Urinary bladder (tissue), 4 donors: ENCODE results near the gene AP1S2. TPM values are rescaled to one million over a fixed set of nuclear protein-coding genes. Genes with fewer than 3 reads are reported as not detected.

Source experiments
- DNase-seq: peaks from one replicate; pipeline ENCODE4 v3.0.0-alpha.2; 2015; ENCODE audit errors: extremely low spot score
- H3K27ac ChIP-seq: one replicate; pipeline ENCODE4 v1.5.1; 2013; ENCODE audit warnings: low read depth, mild to moderate bottlenecking, moderate library complexity
- H3K36me3 ChIP-seq: one replicate; pipeline ENCODE4 v1.6.1; 2013; ENCODE audit warnings: mild to moderate bottlenecking, moderate library complexity; ENCODE audit not compliant: insufficient read depth
- H3K4me1 ChIP-seq: one replicate; pipeline ENCODE4 v1.6.1; 2013; ENCODE audit warnings: mild to moderate bottlenecking, moderate library complexity; ENCODE audit not compliant: insufficient read depth
- H3K4me3 ChIP-seq: one replicate; pipeline ENCODE4 v1.5.1; 2013; ENCODE audit warnings: low read depth, low read length
- WGBS: extraction: QIAGEN DNeasy Blood & Tissue Kit; methylation state at CpG from one replicate; pipeline ENCODE4 v1.1.7; 2013; 5-methylcytosine and 5-hydroxymethylcytosine counted together
- polyA plus RNA-seq: library from polyadenylated mRNA; stranded (reverse); fragments of 200-250 nt; gene quantifications from one replicate; pipeline ENCODE4 v1.2.3, GENCODE V29; 2013
- total RNA-seq: library from RNA; depleted of rRNA; stranded (reverse); fragments of >200 nt; gene quantifications from one replicate; pipeline ENCODE4 v1.2.3, GENCODE V29; 2014
- donor health status: healthy with polysubstance abuse.
- donor health status: healthy.

The AP1S2 gene
- total and polyA plus RNA-seq, 2 donors, result 24.1 to 76.8 TPM

DNA sequence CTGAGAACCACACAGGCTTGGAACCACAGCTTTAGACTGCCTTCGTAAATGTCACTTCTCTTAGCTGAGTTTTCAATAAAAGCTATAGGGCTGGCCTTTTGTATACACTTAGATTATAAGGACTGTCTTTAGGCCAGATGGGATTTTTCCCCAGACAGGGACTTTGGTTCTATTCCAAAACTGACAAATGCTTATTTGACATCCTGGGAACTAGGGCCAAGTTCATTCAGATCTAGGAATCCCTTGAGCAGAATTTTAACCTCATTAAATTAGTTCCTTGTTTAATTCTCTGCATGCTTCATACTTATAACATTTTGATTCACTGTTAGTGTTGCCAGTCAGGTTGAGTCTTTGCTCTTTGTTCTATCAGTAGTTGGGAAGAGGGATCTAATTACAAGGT, 41.2 kb downstream of the AP1S2 start:
- no peak overlapping the region for H3K4me3 ChIP-seq
- no peak overlapping the region for H3K27ac ChIP-seq
- no peak for DNase-seq
- 77% methylated on average over 1 of the region's 1 CpG for WGBS
- H3K36me3 ChIP-seq, result peaks cover 4% of the 10 kb centered on the region
- H3K4me1 ChIP-seq, result no peaks in the 10 kb centered on the region

DNA sequence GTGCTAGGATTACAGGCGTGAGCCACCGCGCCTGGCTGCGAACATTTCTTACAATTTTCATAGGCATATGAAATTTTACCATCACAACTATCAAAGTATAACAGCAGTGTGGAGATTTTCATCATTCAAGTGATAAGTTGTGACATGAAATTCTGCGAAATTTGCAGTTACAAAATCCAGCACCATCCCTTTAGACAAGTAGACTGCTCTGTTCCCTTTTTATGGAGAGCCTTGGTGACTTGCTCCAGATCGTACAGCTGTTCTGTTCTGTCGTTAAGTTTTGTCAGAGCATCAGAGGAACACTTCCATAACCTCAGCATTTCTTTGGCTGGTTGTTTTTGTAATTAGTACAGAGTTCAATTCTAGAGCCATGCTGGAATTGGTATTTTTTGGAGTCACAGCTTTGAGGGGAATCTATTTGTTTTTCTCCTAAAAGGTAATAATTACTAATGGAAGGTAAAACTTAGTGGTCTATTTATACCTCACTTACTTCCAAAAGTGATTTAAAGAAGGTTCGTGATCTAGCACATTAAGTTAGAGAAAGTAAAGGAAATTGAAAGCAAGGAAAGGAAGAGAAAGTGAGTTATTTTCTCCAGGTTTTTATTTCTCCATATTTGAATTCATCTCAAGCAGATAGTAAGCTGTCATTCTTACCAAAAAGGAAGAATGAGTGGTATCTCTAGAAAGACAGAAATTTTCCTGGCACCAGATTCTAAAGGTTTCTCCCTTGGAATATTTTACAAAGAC, 42.2 kb downstream of the AP1S2 start:
- Histone ChIP-seq H3K27ac (no peak overlapping the region), H3K4me1 (no peaks in the 10 kb centered on the region), H3K4me3 (no peak overlapping the region), H3K36me3 (peaks cover 4% of the 10 kb centered on the region)
- DNase-seq, result no peak
- 85% methylated on average over 8 of the region's 8 CpGs for WGBS

DNA sequence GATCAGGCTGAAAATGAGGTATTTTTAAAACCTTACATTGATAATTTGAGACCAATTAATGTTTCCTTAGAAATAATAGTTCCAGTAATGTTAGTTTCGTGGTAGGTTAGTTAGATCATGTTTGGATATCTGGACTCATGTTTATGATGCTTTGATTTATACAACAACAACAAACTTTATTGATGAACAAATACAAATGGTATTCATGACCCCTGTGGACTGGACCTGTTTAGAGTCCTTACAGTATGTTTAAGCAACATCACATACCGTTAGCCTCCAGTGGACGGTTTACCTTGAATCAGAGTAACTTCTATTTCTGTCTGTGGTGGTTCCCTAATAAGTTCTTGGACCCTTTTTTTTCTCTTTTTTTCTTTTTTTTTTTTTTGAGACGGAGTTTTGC, 46.4 kb downstream of the AP1S2 start:
- 95% methylated on average over 4 of the region's 4 CpGs for WGBS
- Histone ChIP-seq H3K36me3 (peaks cover under 1% of the 10 kb centered on the region), H3K4me3 (no peak overlapping the region), H3K27ac (no peak overlapping the region), H3K4me1 (no peaks in the 10 kb centered on the region)
- DNase-seq, result no peak

DNA sequence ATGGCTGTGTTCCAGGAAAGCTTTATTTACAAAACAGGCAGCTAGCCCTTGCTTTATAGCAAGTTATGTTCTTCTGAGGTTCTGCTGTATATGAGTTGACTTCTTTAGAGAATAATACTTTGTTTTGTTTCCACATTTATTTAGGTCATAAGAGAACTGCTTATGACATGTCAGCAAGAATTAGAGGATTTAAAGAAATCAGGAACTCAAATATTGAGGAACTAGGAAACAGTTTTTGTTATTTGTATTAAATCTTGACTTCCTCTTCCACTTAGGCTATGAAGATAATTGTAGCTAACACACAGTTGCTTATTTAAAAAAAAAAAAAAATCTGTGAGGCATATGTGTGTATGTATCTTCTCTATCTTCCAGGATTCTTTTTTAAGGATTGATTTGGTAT, 50.0 kb downstream of the AP1S2 start:
- Histone ChIP-seq H3K4me1 (no peaks in the 10 kb centered on the region), H3K36me3 (no peaks in the 10 kb centered on the region), H3K4me3 (no peak overlapping the region), H3K27ac (no peak overlapping the region)
- no peak for DNase-seq

DNA sequence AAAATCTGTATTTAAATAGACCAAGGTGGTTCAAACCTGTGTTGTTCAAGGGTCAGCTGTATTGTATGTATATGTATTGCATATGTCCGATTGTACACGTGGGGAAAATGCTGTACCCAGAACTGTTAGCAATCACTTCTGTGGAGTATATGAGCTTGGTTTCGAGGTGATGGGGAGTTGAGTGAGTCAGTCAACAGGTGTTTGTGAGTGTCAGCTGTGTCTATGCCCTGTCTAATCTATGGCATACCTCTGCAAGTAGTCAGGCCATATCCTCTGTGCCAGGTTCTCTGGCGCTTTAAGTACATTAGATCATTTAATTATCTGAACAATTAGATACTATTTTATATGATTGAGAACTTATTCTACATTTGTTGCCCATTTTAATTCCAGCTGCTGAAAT, 56.9 kb downstream of the AP1S2 start:
- no peaks in the 10 kb centered on the region for H3K4me1 ChIP-seq
- no peak for DNase-seq
- 70% methylated on average over 4 of the region's 4 CpGs for WGBS
- H3K4me3 ChIP-seq, result no peak overlapping the region
- H3K27ac ChIP-seq, result no peak overlapping the region
- no peaks in the 10 kb centered on the region for H3K36me3 ChIP-seq

DNA sequence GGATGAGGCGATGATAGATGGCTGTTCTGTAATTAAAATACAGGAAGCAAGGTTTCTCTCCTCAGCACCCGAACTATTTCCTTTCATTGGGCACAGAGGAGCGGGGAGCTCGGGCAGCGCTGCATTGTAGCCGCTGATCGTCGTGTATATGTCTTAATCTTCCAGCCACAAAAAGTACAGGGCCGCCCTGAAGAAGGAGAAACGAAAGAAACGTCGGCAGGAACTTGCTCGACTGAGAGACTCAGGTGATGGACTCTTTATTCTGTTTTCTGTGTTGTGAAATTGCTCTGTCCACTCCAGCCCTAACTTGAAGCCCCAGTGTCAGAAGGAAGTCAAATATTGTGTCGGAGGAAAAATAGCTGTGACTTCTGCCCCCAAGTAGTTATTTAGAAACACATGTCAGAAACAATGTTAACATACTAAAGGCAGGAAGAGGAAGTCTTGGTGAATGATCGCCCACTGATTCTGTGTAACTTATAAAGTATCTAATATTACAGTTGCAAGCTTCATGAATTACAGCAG, 63.8 kb downstream of the AP1S2 start:
- under 1% methylated on average over 15 of the region's 15 CpGs for WGBS
- no peaks in the 10 kb centered on the region for H3K36me3 ChIP-seq
- no peak for DNase-seq
- peak overlapping the region; percentile 66 for H3K27ac ChIP-seq
- H3K4me1 ChIP-seq, result no peaks in the 10 kb centered on the region
- H3K4me3 ChIP-seq, result peak overlapping the region; percentile 60

DNA sequence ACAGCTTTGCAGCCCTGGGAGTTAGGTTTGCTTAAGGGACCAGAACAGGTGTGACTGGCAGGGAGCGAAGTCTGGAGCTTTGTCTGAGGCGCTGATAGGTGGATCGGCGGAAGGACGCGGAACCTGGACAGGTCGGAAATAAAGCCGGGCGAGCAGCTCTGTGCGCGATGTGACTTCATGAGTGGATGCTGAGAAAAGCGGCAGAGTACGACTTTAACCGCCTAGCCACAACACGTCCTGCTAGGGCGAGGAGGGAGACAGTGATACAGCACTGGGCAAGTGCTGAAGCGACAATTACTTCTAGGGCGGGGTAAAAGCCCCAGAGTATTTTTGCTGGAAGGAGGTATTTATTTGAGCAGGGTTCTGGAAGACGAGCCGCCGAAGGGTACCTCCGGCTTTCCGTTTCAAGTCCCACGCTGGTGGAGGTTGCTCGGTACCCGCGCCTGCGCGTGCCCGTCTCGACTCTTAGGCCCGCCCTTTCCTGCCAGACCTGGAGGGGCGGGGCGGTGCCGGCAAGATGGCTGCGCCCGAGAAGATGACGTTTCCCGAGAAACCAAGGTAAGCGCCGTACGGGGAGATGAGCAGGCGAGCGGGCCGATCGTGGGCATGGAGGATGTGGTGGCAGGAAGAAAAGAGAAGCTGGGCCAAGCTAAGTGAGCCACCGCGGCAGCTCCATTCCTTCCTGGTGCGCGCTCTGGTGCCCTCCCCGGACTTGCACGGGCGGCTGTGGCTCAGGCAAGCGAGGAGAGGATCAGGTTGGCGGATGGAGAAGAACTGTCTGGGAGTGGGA, 64.4 kb downstream of the AP1S2 start, which contains the start of gene ZRSR2:
Gene ZRSR2 (plus strand): TSS at position 506 of the 790 bp plus-strand sequence. CDS start 12 bp downstream, at position 518.
- Histone ChIP-seq H3K27ac (peak within 1 kb of the TSS; percentile 66), H3K36me3 (no peaks in the 10 kb centered on the region), H3K4me1 (no peaks in the 10 kb centered on the region), H3K4me3 (peak within 1 kb of the TSS; percentile 60)
- under 1% methylated on average over 55 of the region's 55 CpGs for WGBS
- DNase-seq, result peak; percentile 39

DNA sequence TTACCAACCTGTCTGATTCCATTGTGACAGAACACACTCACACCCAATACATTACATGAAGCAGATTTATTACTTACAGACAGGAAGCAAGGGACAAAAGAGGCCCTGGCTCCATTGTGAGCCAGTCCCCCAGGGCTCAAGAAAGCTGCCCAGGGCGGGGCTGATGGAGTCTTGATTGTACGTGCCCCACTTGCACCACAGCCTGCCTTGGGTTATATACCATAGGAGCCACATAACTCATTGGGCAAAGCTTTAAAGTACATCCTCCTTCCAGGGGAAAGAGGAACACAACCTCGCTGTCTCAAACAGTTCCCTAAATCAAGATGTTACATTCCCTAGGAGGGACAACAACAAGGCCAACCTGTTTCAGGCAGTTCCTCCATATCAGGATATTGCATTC, 67.7 kb downstream of the AP1S2 start:
- no peak overlapping the region for H3K27ac ChIP-seq

DNA sequence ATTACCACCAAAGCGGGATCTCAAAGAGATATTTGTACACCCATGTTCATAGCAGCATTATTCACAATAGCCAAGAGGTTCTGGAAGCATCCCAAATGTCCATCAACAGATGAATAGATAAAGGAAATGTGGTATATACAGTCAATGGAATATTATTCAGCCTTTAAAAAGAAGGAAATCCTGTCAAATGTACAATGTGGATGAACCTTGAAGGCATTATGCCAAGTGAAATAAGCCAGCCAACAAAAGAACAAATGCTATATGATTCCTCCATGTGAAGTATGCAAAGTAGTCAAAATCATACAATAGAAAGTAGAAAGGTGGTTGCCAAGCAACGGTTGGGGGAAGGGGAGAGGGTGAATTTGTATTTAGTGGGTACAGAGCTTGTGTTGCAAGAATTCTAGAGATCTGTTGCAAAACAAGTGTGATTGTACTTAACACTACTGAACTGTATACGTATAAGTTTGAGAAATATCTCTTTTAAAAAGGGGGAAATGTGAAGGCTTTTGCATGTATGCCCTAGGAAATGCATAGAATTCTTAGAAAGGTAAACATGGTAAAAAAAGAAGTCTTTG, 69.3 kb downstream of the AP1S2 start:
- Histone ChIP-seq H3K36me3 (no peaks in the 10 kb centered on the region), H3K27ac (no peak overlapping the region), H3K4me1 (no peaks in the 10 kb centered on the region), H3K4me3 (no peak overlapping the region)
- 97% methylated on average over 3 of the region's 3 CpGs for WGBS
- no peak for DNase-seq

More for the DNA sequence above, 67.7 kb downstream of the AP1S2 start:
- no peak for DNase-seq
- Histone ChIP-seq H3K36me3 (no peaks in the 10 kb centered on the region), H3K4me1 (no peaks in the 10 kb centered on the region), H3K4me3 (no peak overlapping the region)
- WGBS, result 78% methylated on average over 3 of the region's 3 CpGs

DNA sequence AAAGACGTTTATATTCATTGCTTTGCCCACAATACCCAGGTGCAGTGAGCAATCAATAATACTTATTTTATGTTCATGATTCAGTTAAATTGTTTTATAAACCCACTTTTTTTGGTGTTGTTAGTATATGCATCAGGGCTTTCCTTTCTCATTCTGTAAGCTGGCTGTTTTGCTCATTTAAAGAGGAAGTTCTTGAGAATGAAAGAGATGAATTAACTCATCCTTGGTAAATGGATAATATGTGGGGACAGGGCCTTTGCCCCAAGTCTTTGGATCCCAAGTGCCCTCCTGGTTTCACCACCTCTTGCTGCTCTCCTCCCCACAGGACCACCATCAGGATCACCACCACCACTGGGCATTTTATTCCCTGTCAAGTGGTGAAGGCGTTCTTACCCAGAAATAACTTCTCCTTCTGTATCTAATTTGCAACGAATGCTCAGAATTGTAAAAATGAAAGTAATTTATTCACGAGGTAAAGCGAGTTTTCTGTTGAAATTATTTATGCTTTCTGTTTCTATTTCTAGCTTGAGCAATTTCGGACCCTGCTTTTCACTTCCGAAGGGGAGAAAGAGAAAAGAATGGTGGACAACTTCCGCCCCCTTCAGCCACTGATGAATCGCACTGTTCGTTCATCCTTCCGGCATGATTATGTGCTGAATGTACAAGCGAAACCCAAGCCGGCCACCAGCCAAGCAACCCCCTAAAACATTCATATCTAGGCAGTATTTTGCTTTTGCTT, 72.5 kb downstream of the AP1S2 start:
- Histone ChIP-seq H3K27ac (no peak overlapping the region), H3K36me3 (no peaks in the 10 kb centered on the region), H3K4me3 (no peak overlapping the region), H3K4me1 (no peaks in the 10 kb centered on the region)
- 83% methylated on average over 13 of the region's 13 CpGs for WGBS
- no peak for DNase-seq

Other genes with a start within 250 kb of the AP1S2 start
- gene CLTRN, start 190.0 kb downstream of the AP1S2 start, total RNA-seq, result 0.90 TPM
- gene CLTRN, start 190.0 kb downstream of the AP1S2 start, polyA plus RNA-seq, result 0.63 TPM
- gene CA5B, start 116.5 kb downstream of the AP1S2 start, total RNA-seq, result 21.4 TPM
- 6.8 TPM for gene CA5B, start 116.5 kb downstream of the AP1S2 start, polyA plus RNA-seq
- gene ZRSR2, start 64.3 kb downstream of the AP1S2 start, total RNA-seq, result 5.2 TPM
- 14.6 TPM for gene ZRSR2, start 64.3 kb downstream of the AP1S2 start, polyA plus RNA-seq